ENCODE data around the gene UGT1A8.

GRCh38 chr2:233747283-233747544 lies 129.8 kb downstream of the UGT1A8 start:
- TF ChIP-seq CTCF (IDR thresholded peaks at IDR 0.05): no peak
- no peak for TF ChIP-seq EZH2 (IDR thresholded peaks at IDR 0.05; ENCODE audit: borderline replicate concordance, insufficient read depth, low read depth, low read length, poor library complexity, severe bottlenecking)

Measured in B cell (primary cell).